ENCODE data around the gene TRAPPC3L.

Gene TRAPPC3L

DNA sequence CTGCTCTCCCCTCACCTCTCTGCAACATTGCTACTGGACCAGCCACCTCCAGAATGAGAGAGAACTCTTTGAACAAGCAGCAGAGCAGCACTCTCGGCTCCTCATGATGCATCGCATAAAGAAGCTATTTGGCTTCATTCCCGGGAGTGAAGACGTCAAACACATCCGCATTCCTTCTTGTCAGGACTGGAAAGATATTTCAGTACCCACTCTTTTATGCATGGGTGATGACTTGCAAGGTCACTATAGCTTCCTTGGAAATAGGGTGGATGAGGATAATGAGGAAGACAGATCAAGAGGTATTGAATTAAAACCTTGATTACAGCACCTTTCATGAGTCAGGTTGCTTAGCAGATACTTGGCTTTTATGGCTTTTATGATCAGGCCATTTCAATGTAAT is 12.4 kb upstream of the TRAPPC3L start:
- H3K27me3 ChIP-seq (ENCODE audit: control insufficient read depth, low read length), result peaks cover 12% of the 10 kb centered on the region; the same call in 1 of the 2 replicates
- no peaks in the 10 kb centered on the region for H3F3A ChIP-seq (ENCODE audit: control insufficient read depth, insufficient read depth)
- TF ChIP-seq, protein P1, sequence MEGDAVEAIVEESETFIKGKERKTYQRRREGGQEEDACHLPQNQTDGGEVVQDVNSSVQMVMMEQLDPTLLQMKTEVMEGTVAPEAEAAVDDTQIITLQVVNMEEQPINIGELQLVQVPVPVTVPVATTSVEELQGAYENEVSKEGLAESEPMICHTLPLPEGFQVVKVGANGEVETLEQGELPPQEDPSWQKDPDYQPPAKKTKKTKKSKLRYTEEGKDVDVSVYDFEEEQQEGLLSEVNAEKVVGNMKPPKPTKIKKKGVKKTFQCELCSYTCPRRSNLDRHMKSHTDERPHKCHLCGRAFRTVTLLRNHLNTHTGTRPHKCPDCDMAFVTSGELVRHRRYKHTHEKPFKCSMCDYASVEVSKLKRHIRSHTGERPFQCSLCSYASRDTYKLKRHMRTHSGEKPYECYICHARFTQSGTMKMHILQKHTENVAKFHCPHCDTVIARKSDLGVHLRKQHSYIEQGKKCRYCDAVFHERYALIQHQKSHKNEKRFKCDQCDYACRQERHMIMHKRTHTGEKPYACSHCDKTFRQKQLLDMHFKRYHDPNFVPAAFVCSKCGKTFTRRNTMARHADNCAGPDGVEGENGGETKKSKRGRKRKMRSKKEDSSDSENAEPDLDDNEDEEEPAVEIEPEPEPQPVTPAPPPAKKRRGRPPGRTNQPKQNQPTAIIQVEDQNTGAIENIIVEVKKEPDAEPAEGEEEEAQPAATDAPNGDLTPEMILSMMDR (IDR thresholded peaks at IDR 0.05; ENCODE audit: low read depth, low read length, poor library complexity, severe bottlenecking), result no peak
- no peak for TF ChIP-seq EZH2phosphoT487 (IDR thresholded peaks at IDR 0.05; ENCODE audit: borderline replicate concordance, low read length)
- no peaks in the 10 kb centered on the region for H4K20me1 ChIP-seq (ENCODE audit: control insufficient read depth, insufficient read depth, low read depth, low read length)
- H3K27ac ChIP-seq (ENCODE audit: low read depth, low read length), result no peak overlapping the region
- H3K9me3 ChIP-seq (ENCODE audit: control insufficient read depth, insufficient read depth, low read length), result no peaks in the 10 kb centered on the region
- no peak overlapping the region for H3K4me3 ChIP-seq (ENCODE audit: low read length)
- no peaks in the 10 kb centered on the region for H3K36me3 ChIP-seq (ENCODE audit: control insufficient read depth, low read length)
- no peaks in the 10 kb centered on the region for H3K79me2 ChIP-seq (ENCODE audit: control insufficient read depth, low read length)
- no peak overlapping the region for H3K4me2 ChIP-seq (ENCODE audit: low read length)
- H3K4me1 ChIP-seq (ENCODE audit: control insufficient read depth, low read length), result no peaks in the 10 kb centered on the region
- H3K9me2 ChIP-seq (replicated peaks; ENCODE audit: control insufficient read depth, low read length), result no peaks in the 10 kb centered on the region

DNA sequence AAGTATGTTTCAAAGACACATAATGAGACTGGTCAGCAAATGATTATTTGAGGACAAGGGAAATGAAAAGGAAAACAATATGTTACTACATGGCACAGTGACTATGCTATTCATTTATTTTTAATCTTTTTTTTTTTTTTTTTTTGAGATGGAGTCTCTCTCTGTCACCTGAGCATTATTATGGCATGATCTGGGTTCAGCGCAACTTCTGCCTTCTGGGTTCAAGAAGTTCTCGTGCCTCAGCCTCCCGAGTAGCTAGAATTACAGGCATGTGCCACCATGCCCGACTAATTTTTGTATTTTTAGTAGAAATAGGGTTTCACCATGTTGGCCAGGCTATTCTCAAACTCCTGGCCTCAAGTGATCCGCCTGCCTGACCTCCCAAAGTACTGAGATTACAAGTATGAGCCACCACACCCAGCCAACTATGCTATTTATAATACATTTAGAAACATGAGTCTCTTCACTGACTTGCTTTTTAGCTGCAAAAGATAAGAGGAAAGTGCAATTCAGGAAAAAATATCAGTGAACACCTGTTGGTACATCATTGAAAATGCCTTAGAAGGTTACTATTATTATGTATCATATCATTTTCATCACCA is 11.4 kb upstream of the TRAPPC3L start:
- H3F3A ChIP-seq (ENCODE audit: control insufficient read depth, insufficient read depth), result no peaks in the 10 kb centered on the region
- H3K9me3 ChIP-seq (ENCODE audit: control insufficient read depth, insufficient read depth, low read length), result no peaks in the 10 kb centered on the region
- no peaks in the 10 kb centered on the region for H4K20me1 ChIP-seq (ENCODE audit: control insufficient read depth, insufficient read depth, low read depth, low read length)
- H3K9me2 ChIP-seq (replicated peaks; ENCODE audit: control insufficient read depth, low read length), result no peaks in the 10 kb centered on the region
- peaks cover 12% of the 10 kb centered on the region; the same call in 1 of the 2 replicates for H3K27me3 ChIP-seq (ENCODE audit: control insufficient read depth, low read length)
- no peaks in the 10 kb centered on the region for H3K4me1 ChIP-seq (ENCODE audit: control insufficient read depth, low read length)
- no peaks in the 10 kb centered on the region for H3K36me3 ChIP-seq (ENCODE audit: control insufficient read depth, low read length)
- no peak overlapping the region for H3K4me3 ChIP-seq (ENCODE audit: low read length)
- H3K4me2 ChIP-seq (ENCODE audit: low read length), result no peak overlapping the region
- H3K27ac ChIP-seq (ENCODE audit: low read depth, low read length), result no peak overlapping the region
- TF ChIP-seq, protein P1 (IDR thresholded peaks at IDR 0.05; ENCODE audit: low read depth, low read length, poor library complexity, severe bottlenecking), result no peak
- no peak for TF ChIP-seq EZH2phosphoT487 (IDR thresholded peaks at IDR 0.05; ENCODE audit: borderline replicate concordance, low read length)
- H3K79me2 ChIP-seq (ENCODE audit: control insufficient read depth, low read length), result no peaks in the 10 kb centered on the region

DNA sequence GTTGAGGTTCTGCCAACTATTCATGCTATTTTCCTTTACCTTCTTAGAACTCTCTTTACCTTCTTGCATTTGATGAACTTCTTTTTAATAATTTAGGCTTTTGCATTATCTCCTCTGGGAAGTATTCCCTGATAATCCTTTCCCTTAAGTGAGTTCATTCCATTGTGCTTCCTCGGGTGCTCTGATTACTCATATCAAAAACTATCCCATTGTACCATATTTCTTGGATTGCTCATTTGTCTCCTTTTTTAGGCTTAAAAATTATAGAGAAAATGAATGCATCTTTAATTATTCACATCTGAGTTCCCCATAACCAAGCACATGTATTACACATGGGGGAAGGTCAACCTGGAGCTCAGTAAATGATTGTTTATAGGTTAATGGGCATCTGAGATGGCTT is 10.6 kb upstream of the TRAPPC3L start:
- no peaks in the 10 kb centered on the region for H4K20me1 ChIP-seq (ENCODE audit: control insufficient read depth, insufficient read depth, low read depth, low read length)
- H3K4me2 ChIP-seq (ENCODE audit: low read length), result no peak overlapping the region
- H3K4me3 ChIP-seq (ENCODE audit: low read length), result no peak overlapping the region
- H3K9me2 ChIP-seq (replicated peaks; ENCODE audit: control insufficient read depth, low read length), result no peaks in the 10 kb centered on the region
- no peaks in the 10 kb centered on the region for H3K4me1 ChIP-seq (ENCODE audit: control insufficient read depth, low read length)
- H3K27ac ChIP-seq (ENCODE audit: low read depth, low read length), result no peak overlapping the region
- H3K79me2 ChIP-seq (ENCODE audit: control insufficient read depth, low read length), result no peaks in the 10 kb centered on the region
- H3K27me3 ChIP-seq (ENCODE audit: control insufficient read depth, low read length), result peaks cover 12% of the 10 kb centered on the region; the same call in 1 of the 2 replicates
- no peaks in the 10 kb centered on the region for H3F3A ChIP-seq (ENCODE audit: control insufficient read depth, insufficient read depth)
- H3K36me3 ChIP-seq (ENCODE audit: control insufficient read depth, low read length), result no peaks in the 10 kb centered on the region
- H3K9me3 ChIP-seq (ENCODE audit: control insufficient read depth, insufficient read depth, low read length), result no peaks in the 10 kb centered on the region
- TF ChIP-seq, protein P1 (IDR thresholded peaks at IDR 0.05; ENCODE audit: low read depth, low read length, poor library complexity, severe bottlenecking), result no peak
- TF ChIP-seq EZH2phosphoT487 (IDR thresholded peaks at IDR 0.05; ENCODE audit: borderline replicate concordance, low read length), result no peak

Measured in DOHH2 (cell line).